ENCODE results near the gene TPH2. TPM values are rescaled to one million over a fixed set of nuclear protein-coding genes. Genes with fewer than 3 reads are reported as not detected.

The TPH2 gene
- polyA plus RNA-seq, 3 donors: not detected

DNA sequence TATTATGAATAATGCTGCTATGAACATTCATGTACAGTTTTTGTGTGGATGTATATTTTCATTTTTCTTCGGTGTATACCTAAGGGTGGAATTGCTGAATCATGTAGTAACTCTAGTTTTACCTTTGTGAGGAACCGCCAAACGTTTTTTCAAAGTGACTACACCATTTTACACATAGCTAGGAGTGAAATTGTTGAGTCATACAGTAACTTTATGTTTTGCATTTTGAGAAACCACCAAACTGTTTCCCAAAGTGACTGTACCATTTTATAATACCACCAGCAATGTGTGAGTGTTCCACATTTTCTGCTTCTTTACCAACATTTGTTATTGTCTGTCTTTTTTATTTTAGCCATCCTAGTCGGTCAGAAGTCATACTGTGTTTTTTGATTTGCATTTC is 3.1 kb upstream of the TPH2 start:
- peaks cover 0 to 26% of the 10 kb centered on the region in 2 donors for H3K27me3 ChIP-seq (ENCODE audit: control insufficient read depth in 2 of 2, insufficient read depth in 2 of 2, low read length in 2 of 2)
- Mint-ChIP-seq H3K4me3 (no peak overlapping the region), H3K36me3 (no peaks in the 10 kb centered on the region), H3K27ac (no peak overlapping the region), H3K27me3 (ENCODE audit: low read depth in 3 of 3) (peaks cover 15 to 25% (median 18%) of the 10 kb centered on the region in 3 donors), H3K9me3 (no peaks in the 10 kb centered on the region), H3K4me1 (peaks cover 3% of the 10 kb centered on the region)
- H3K9ac ChIP-seq (ENCODE audit: insufficient read depth, low read length, poor library complexity, severe bottlenecking): no peak overlapping the region
- no peaks in the 10 kb centered on the region for H3K79me2 ChIP-seq (ENCODE audit: insufficient read depth, low read length)
- intact Hi-C loops (cut with micrococcal nuclease): no loop called here
- WGBS (ENCODE audit: insufficient coverage): 40% methylated on average over 1 of the region's 4 CpGs
- no peaks in the 10 kb centered on the region for H3K4me1 ChIP-seq (ENCODE audit: control insufficient read depth in 1 of 2, insufficient read depth in 2 of 2, low read length in 2 of 2)
- H3K4me3 ChIP-seq (replicated peaks in 1 of 3; ENCODE audit: low read depth in 2 of 3, low read length in 3 of 3): no peak overlapping the region
- DNase-seq: no peak
- H3K36me3 ChIP-seq (replicated peaks in 1 of 2; ENCODE audit: control insufficient read depth in 1 of 2, insufficient read depth in 2 of 2, low read length in 2 of 2): no peaks in the 10 kb centered on the region
- TF ChIP-seq, protein P1, sequence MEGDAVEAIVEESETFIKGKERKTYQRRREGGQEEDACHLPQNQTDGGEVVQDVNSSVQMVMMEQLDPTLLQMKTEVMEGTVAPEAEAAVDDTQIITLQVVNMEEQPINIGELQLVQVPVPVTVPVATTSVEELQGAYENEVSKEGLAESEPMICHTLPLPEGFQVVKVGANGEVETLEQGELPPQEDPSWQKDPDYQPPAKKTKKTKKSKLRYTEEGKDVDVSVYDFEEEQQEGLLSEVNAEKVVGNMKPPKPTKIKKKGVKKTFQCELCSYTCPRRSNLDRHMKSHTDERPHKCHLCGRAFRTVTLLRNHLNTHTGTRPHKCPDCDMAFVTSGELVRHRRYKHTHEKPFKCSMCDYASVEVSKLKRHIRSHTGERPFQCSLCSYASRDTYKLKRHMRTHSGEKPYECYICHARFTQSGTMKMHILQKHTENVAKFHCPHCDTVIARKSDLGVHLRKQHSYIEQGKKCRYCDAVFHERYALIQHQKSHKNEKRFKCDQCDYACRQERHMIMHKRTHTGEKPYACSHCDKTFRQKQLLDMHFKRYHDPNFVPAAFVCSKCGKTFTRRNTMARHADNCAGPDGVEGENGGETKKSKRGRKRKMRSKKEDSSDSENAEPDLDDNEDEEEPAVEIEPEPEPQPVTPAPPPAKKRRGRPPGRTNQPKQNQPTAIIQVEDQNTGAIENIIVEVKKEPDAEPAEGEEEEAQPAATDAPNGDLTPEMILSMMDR (IDR thresholded peaks at IDR 0.05): no peak
- no peak overlapping the region for H2AFZ ChIP-seq (ENCODE audit: insufficient read depth, low read depth, low read length, poor library complexity, severe bottlenecking)
- no peaks in the 10 kb centered on the region for H3K9me3 ChIP-seq (replicated peaks in 1 of 2; ENCODE audit: control insufficient read depth in 1 of 2, insufficient read depth in 1 of 2, low read length in 2 of 2)
- no peaks in the 10 kb centered on the region for H4K20me1 ChIP-seq (ENCODE audit: insufficient read depth, low read length)
- no peak overlapping the region for H3K4me2 ChIP-seq (replicated peaks; ENCODE audit: extremely low read depth, low read length, poor library complexity, severe bottlenecking)
- no peak overlapping the region for H3K27ac ChIP-seq (ENCODE audit: low read depth in 1 of 2, low read length in 2 of 2)

DNA sequence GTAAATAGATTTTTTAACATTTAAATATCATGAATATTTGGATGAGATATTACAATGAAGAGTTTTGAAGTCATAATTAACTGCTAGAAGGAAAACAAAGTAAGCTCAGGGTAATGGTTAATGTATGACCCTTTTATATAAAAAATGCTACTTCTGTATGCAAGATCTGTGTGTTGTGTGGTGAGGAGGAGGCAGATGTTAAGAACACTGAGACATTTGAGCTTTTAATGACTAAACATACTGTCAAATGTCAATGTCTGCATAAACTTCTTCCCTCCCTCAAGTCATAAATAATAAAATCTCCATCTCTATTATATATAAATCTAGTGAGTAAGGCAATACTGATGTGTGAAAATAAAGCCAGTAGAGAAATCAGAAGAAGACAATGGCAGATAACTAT is 1.4 kb downstream of the TPH2 start:
- Mint-ChIP-seq H3K36me3 (no peaks in the 10 kb centered on the region), H3K4me3 (no peak overlapping the region), H3K4me1 (peaks cover 3% of the 10 kb centered on the region), H3K27ac (no peak overlapping the region), H3K9me3 (no peaks in the 10 kb centered on the region), H3K27me3 (ENCODE audit: low read depth in 3 of 3) (peaks cover 10 to 32% (median 24%) of the 10 kb centered on the region in 3 donors)
- Histone ChIP-seq H4K20me1 (ENCODE audit: insufficient read depth, low read length) (no peaks in the 10 kb centered on the region), H3K4me1 (ENCODE audit: control insufficient read depth in 1 of 2, insufficient read depth in 2 of 2, low read length in 2 of 2) (no peaks in the 10 kb centered on the region), H2AFZ (ENCODE audit: insufficient read depth, low read depth, low read length, poor library complexity, severe bottlenecking) (no peak overlapping the region), H3K9ac (ENCODE audit: insufficient read depth, low read length, poor library complexity, severe bottlenecking) (no peak overlapping the region), H3K4me2 (replicated peaks; ENCODE audit: extremely low read depth, low read length, poor library complexity, severe bottlenecking) (no peak overlapping the region), H3K27me3 (ENCODE audit: control insufficient read depth in 2 of 2, insufficient read depth in 2 of 2, low read length in 2 of 2) (peaks cover 11 to 33% of the 10 kb centered on the region in 2 donors), H3K4me3 (replicated peaks in 1 of 3; ENCODE audit: low read depth in 2 of 3, low read length in 3 of 3) (no peak overlapping the region), H3K79me2 (ENCODE audit: insufficient read depth, low read length) (no peaks in the 10 kb centered on the region), H3K36me3 (replicated peaks in 1 of 2; ENCODE audit: control insufficient read depth in 1 of 2, insufficient read depth in 2 of 2, low read length in 2 of 2) (no peaks in the 10 kb centered on the region), H3K27ac (ENCODE audit: low read depth in 1 of 2, low read length in 2 of 2) (no peak overlapping the region), H3K9me3 (replicated peaks in 1 of 2; ENCODE audit: control insufficient read depth in 1 of 2, insufficient read depth in 1 of 2, low read length in 2 of 2) (no peaks in the 10 kb centered on the region)
- DNase-seq: no peak
- TF ChIP-seq, protein P1 (IDR thresholded peaks at IDR 0.05): no peak
- intact Hi-C loops (cut with micrococcal nuclease): no loop called here

All from CD14-positive monocyte (primary cell).